ENCODE measurements around the gene GRB14.

The GRB14 gene

GRCh38 chr2:164609790-164610189, 11.5 kb downstream of the GRB14 start:
- DNase-seq = no peak

DNA sequence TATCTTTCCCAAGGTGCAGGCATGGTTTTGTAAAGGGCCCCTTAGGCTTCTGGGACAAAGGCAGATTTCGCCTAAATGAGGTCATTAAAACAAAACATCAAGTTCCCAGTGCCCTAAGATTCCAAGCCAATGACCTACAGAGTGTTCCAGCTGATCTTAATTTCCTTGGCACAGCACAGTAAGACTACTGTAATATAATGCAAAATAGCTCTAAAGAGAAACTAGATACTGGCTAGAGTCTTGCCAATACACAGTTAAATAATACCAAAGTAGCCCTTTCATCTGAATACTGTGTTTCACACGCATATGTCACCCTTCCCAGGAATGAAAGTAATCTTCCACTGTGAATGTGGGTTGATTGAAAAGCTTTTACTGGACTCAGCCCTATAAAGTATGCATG, 14.7 kb downstream of the GRB14 start:
- DNase-seq = no peak

GRCh38 chr2:164605295-164605694, 16.0 kb downstream of the GRB14 start:
- no peak for DNase-seq

DNA sequence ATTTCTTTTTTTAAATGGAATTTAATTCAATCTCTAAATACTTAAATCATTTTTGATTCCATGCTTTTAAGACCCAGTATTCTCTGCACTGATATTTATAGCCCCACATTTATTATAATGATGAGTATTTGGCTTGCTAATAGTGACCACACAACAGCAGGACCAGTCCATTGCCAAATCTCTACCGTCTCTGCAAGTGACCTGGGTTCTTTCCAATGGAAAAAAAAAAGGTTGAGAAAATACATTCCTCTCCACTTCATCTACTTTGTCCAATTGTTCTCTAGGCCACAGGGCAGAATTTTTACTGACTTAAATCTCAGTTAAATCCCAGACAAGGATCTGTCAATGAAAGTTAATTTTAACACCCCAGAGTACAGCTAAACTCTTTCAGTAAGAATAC, 20.5 kb downstream of the GRB14 start:
- DNase-seq = no peak

- DNase-seq = no peak
Observed at GRCh38 chr2:164599954-164600589, 21.2 kb downstream of the GRB14 start.

DNA sequence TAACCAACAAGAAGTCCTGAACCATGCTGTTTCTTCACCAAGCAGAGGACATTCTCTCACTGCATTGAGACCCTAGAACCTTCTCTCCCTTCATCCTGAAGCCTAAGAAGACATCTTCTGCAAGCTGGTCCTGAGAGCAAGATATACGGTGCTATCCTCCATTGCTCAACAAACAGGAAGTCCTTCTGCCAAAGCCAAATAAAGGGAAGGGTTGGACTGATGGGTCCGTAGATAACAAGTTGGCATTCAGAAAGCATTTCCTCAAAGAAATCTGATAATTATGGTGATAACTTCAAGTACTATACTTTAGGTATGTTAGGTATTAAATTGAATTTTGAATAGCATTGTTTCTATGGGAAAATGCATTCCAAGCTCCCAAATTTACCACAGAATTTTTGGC, 23.3 kb downstream of the GRB14 start:
- DNase-seq = no peak

- no peak for DNase-seq
Observed at GRCh38 chr2:164595031-164595430, 26.3 kb downstream of the GRB14 start.

DNA sequence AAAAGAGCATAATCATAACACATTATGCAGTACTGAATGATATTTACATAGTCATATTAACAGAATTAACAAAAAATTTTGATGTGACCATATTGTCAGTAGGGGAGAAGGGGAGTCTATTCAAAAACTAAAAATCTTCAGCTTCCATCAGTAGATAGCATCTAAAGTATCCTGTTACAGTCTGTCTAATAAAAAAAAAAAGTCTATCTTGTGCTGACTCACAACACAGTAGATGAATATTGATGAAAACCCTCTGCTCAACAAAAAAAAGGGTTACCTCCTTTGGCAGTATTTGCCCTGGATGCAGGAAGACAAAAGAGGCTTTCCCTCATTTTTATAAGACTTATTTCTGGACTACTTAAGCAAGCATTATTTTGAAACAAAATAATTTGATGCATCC, 27.3 kb downstream of the GRB14 start:
- no peak for DNase-seq

- no peak for DNase-seq
Observed at GRCh38 chr2:164593541-164593940, 27.7 kb downstream of the GRB14 start.

GRCh38 chr2:164589522-164589921, 31.8 kb downstream of the GRB14 start:
- no peak for DNase-seq

- DNase-seq = no peak
Observed at GRCh38 chr2:164581050-164581449, 40.2 kb downstream of the GRB14 start.

DNA sequence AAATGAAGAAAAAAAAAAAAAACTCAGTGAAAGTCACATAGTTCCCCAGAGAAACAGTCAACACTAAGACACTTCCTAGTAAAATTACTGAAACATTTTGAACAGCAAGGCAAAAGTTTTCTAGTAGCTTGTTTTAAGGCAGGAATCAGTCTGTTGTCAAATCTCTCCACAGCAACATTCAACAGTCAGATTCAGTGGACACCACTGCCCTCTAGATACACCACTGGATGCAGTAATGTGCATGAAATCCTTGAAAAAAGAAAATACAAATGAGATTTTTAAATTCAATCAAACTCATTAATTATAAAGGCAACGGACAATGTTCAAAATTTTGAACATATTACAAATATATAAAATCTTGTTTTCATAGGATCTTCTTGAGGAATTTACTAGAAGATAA, 46.4 kb downstream of the GRB14 start:
- DNase-seq = no peak

DNA sequence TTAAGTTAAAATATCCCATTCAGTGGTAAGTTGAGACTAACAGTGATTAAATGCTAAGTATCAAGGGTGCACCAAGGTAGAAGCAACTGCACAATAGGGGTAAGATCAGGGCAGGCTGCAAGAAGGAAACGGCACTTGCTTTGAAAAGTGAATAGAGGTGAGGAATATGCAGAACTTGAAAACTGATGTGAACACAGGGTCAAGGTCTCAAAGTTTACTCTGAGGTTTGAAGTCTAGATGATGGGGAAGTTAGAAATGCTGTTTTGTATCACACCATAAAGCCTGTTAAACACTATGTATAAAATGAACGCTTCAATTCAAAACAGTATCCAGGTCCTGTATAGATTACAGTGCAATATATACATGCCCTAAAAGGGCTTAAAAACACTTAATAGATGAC, 50.8 kb downstream of the GRB14 start:
- DNase-seq = no peak

DNA sequence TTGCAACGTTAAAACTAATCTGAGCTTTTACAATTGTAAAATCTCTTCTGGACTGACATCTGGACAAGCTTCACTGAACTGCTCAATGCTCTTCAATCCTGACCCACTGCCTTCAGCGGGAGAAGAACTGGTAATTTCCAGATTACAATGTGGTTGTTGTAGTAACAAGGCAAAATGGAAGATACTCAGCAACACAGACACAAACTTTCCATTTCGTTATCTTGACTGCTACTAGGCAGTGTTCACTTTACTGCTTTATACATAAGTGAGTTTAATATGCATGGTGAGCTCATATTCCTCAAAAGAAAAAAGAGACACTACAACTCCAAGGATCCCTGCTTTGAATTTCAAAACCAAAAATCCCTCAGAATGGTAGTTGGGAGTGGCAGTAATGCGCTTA, 51.9 kb downstream of the GRB14 start:
- DNase-seq = no peak

DNA sequence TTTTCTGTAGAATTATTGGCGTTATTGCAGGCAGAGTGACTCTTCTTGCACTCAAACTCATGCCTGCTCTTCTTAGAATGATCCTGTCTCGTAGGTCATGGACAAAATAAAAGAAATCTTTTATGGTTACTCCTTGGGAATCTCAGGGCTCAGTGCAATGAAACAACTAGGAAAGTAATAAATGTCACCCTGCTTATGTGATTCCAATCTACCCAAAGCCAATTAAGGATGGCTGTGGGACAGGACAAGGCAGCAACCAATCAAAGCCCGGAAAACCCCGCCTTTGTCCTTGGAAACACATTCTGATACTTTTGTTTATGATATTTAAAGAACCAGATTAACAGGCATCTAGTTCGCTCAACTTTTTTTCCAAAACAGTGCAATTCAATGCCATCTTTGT, 53.0 kb downstream of the GRB14 start:
- no peak for DNase-seq

- no peak for DNase-seq
Observed at GRCh38 chr2:164567335-164567989, 53.8 kb downstream of the GRB14 start.

- no peak for DNase-seq
Observed at GRCh38 chr2:164565359-164565758, 55.9 kb downstream of the GRB14 start.

DNA sequence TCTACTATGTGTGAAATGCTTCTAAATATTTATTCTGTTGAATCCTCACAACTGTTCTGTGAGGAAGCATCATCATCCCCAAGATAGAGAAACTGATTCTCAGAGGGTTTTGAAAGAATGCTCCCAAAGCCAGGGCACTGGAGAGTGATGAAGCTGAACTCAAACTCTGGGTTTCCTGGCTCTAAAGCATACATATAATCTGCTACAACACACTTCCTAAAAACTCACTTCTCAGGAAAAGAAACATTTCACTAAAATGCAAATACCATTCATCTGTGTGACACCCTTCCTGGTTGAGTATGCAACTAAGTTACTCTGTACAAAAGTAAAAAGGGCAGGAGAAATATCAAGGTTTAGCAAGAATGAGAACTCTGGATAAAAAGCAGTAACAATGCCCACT, 58.6 kb downstream of the GRB14 start:
- no peak for DNase-seq

- no peak for DNase-seq
Observed at GRCh38 chr2:164561991-164562390, 59.3 kb downstream of the GRB14 start.

- no peak for DNase-seq
Observed at GRCh38 chr2:164561416-164561815, 59.9 kb downstream of the GRB14 start.

- no peak for DNase-seq
Observed at GRCh38 chr2:164560902-164561301, 60.4 kb downstream of the GRB14 start.

DNA sequence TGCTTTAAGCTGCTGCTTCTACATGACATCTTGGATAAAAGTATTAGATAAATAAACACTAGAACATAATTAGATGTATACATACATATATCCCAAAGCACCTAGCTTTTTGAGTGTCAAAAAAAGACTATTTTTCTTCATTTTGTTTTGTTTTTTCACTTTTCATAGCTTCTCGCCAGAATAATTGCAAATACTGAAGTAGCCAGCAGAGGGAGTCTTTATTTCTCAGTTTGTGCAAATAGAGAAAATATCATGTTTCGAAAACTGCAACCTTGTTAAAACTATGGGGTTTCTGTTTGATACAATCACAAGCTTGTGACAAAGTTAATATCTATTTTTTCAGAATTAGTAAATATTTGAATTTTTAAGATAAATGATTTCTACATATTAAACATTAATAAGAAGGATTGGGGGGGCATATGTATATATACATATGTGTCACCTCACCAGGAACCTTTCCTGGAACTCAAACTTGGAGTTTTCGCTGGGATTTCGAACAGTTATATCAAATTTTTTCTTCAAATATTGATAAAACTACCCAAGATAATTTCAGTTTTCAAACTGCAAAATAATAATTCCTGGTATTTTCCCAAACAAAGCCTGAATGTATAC, 61.0 kb downstream of the GRB14 start:
- no peak for DNase-seq

DNA sequence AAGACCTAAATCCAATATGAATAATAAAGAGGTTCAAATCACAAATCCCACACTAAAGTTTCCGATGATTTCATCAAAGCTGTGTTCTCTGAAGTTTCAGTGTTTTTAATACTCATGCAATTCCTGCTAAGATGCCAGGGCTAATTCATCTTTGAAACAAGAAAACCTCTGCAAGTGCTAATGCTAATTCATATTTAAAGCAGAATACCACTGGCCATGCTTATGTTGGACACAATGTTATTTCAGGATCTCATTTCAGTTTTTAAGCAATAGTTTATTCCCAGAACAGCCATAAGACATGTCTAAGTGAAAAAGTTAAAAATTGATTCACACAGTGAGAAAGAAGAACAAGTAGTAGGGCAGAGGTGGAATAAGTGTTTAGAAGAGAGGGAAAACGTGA, 62.8 kb downstream of the GRB14 start:
- DNase-seq = no peak

GRCh38 chr2:164554487-164554886, 66.8 kb downstream of the GRB14 start:
- DNase-seq = no peak

- DNase-seq = no peak
Observed at GRCh38 chr2:164551519-164551918, 69.8 kb downstream of the GRB14 start.

Data from 8988T (cell line).